HK-2 (cell line): ENCODE data around the gene SLC6A3.

Source experiments
- DNase-seq: peaks from one replicate; pipeline ENCODE4 v3.0.0-alpha.2; 2018; ENCODE audit not compliant: unreplicated experiment

SLC6A3 gene

DNA sequence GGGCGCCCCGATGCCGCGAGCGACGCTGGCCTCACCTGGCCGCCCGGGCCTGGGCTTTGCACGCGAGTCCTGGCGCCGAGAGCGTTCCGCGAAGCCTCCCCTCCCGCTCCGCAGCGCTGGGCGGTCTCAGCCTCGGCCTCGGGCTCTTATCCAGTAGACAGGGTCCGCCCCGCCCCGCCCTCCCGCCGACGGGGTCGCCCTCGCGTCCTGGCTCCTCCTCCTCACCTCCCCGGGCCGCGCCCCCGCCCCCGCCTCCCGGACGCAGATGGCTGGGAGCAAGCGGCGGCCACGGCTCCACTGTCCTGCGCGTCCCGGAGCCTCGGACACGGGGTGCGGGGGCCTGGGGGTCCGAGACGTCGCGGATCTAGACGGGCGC lies at the start of gene SLC6A3:
Gene SLC6A3, minus strand, starts transcription at position 128 of the 376 bp plus-strand sequence. CDS start 2,243 bp downstream, outside the sequence.
- no peak for DNase-seq

- no peak for DNase-seq
Measured at GRCh38 chr5:1493941-1494340, 48.7 kb upstream of the SLC6A3 start.

DNA sequence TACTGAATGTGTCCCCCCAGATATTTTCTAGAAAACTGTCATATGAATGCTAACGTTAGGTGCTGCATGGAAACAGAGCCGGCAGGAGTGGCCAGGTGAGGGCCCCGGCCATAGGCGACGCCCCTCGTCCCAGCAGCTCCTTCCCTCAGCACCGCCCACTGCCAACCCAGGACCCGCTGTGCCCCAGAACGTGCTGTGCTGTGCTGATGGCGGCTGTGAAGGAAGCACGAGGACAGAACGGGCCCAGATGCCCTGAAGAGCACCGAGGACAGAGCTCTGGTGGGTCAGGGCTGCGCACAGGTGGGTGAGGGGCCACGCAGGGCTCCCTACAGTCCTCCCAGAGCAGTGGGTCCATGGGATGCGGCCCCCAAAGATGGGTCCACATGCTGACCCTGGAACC lies 48.2 kb upstream of the SLC6A3 start:
- DNase-seq = no peak

GRCh38 chr5:1492757-1493156 lies 47.5 kb upstream of the SLC6A3 start:
- DNase-seq = no peak

- no peak for DNase-seq
Measured at GRCh38 chr5:1490376-1490775, 45.1 kb upstream of the SLC6A3 start.

GRCh38 chr5:1489754-1490153 lies 44.5 kb upstream of the SLC6A3 start:
- DNase-seq = no peak

- peak; percentile 21 for DNase-seq
Measured at GRCh38 chr5:1488882-1489680, 43.8 kb upstream of the SLC6A3 start.

DNA sequence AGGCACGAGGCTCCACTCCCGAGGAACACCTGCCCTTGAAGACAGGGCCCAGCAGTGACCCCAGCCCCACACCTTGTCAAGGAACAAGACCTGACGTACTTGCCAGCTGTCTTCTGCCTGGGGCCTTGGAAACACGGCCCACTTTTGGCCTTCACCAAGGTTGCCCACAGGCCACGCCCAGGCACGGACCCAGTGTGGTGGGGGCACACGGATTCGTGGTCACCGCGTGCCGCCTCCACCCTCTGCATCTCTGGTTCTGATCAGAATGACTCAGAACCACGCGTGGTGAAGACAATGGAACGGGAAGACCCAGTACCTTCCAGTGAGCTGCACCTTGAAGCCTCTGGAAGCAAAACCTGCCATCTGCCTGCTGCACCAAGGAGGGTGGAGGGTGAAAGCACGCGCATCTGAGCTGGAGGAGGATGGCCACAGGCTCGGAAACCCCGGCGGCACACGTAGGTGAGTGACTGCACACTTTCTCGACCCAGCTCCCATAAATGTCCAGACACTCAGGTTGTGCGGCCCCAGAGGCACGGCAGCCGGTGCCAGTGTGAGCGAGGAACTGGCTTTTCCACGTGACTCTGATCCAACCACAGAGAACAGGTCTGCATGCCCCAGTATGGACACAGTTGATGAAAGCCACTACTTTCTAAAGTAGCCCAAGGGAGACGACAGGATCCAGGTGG lies 42.0 kb upstream of the SLC6A3 start:
- DNase-seq = no peak

DNA sequence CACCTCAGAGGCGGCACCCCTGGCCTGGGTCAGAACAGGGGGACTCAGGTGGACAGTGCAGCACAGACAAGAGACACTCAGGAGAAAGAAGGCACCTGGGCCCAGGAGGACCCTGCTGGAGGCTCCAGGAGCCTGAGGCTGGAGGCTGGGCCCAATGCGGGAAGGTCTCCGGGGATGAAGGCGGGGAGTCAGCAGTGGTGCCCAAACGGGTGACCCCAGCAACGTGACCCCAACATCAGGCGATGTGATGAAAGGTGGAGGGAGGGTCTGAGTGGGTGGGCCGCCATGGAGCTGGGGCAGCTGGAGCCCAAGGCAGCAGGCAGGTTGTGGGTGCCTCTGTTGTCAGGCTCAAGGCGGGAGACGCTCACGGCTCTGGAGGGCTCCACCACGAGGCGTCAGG lies 41.0 kb upstream of the SLC6A3 start:
- DNase-seq = no peak

- DNase-seq = no peak
Measured at GRCh38 chr5:1485579-1486118, 40.4 kb upstream of the SLC6A3 start.

- no peak for DNase-seq
Measured at GRCh38 chr5:1484730-1485578, 39.7 kb upstream of the SLC6A3 start.

- DNase-seq = no peak
Measured at GRCh38 chr5:1483856-1484729, 38.9 kb upstream of the SLC6A3 start.

- no peak for DNase-seq
Measured at GRCh38 chr5:1483064-1483463, 37.8 kb upstream of the SLC6A3 start.

- no peak for DNase-seq
Measured at GRCh38 chr5:1481959-1482331, 36.7 kb upstream of the SLC6A3 start.

GRCh38 chr5:1481266-1481958 lies 36.2 kb upstream of the SLC6A3 start:
- DNase-seq = no peak

DNA sequence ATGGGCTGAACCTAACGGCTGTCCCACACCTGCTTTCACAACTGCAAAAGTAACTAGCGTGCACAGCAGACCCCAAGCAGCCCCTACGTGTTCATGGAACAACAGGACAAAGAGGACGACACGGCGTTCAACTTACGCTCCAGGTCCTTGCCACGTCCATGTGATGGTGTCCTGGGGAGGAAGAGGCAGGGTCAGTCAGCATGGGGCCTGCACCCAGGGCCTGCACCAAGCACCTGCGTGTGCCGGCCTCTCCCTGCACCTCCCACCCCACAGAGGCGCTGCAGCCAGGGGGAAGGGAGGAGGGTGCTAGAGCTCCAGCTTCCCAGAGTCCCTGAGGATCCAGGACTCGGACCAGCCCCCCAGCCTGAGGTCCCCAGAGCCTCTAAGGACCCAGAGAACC lies 35.6 kb upstream of the SLC6A3 start:
- DNase-seq = no peak

- no peak for DNase-seq
Measured at GRCh38 chr5:1480217-1480616, 35.0 kb upstream of the SLC6A3 start.

DNA sequence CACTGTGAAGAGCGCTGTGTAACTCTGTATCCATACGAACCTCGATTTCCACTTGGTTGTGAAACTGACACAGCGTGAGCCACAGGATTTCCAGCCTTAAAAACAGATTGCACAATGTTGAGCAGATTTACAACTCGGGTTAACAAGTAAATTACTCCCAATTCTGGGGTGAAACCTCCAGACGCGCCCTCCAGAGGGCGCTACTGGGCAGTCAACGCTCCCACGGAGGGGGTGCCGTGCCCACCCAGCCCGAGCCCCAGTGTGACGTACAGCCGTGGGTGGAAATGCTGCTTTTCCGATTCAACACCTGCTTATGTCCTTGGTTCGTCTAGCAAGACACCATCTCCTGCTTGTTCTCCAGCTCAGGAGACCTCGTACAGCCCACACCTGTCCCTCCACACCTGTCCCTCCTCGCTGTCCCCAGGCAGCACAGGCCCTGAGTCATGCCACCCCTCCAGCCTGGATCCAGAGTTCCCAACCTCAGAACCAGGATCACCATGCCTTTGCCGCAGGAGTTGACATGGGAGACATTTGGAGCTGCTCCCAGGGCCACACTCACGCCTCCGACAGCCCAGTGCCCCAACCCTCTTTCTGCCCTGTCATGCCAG lies 34.4 kb upstream of the SLC6A3 start:
- no peak for DNase-seq

- DNase-seq = no peak
Measured at GRCh38 chr5:1479066-1479465, 33.8 kb upstream of the SLC6A3 start.
